HG02610 (cell line): ENCODE data around the gene BIN1.

Experiments used
- ATAC-seq: cut with Tn5 transposase; IDR thresholded peaks from one replicate; pipeline ENCODE4 v1.9.1; 2021; ENCODE audit warnings: mild to moderate bottlenecking, moderate library complexity; ENCODE audit not compliant: unreplicated experiment

Gene BIN1

DNA sequence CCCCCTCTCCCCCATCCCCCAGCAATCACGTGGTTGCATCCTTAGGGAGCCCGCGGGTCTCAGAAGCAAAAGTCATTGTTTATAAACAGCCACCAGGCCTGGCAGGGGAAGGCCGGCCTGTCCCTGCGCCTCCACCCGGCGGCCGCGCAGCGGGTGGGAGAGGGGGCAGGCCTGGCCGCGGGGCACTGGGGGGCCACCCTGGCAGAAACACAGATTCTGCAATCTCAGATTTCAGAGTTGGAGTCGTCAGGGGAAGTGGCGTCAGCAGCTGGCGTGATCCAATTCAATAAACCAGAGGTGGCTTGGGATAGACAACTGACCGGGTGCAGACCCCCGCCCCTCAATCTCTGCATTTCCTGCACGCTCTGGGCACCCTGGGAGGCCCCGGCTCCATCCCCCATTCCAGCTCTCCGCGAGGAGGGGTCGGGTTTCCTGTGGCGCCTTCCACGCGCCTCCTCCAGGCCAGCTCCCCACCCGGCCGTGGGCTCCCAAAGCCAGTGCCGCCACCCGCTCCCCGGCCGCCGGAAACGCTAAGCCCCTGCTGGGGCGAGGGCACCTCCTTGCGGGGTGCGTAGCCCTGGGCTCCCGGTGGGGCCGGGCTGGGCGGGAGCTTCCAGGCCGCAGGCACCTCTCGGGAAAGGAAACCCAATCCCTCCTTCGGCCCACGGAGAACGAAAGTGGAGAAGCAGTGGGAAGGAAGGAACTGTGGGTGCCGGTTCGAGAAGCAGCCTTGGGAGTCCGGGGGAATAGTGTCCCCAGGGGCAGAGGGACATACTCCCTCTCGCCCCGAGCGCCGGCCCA lies 1.1 kb downstream of the BIN1 start:
- no peak for ATAC-seq

DNA sequence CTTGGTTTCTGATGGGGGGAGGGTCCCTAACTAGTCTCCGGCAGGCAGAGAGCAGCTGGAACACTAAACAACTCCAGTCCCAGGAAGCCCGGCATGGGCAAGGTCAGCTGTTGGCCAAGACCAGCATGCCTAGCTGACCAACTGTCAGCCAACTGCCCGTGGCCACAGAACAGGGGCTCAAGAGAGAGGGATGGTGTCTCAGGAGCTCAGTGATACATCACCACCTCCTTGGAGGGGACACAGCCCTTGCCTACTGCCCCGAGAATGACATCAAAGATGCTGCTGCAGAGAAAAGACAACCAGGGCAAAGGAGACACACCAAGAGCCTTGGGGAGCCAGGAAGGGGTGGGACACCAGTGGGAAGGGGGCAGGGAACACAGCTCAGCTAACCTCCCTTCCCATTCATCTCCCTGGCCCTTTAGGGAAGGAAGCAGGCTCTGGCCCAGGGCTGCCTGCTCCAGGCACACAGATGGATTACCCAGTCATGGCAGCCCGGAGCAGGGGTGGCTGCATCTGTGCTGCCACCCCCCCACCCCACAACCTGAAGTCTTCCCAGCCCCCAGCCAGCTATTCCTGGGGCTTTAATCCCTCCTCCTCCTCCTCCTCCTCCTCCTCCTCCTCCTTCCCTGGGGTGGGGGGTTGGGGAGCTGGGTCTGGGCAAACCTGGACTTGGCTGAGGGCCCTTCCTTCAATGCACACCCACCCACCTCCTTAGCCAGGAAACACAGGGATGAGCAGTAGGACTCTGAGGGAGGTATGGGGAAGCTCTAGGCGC lies 1.9 kb downstream of the BIN1 start:
- no peak for ATAC-seq

DNA sequence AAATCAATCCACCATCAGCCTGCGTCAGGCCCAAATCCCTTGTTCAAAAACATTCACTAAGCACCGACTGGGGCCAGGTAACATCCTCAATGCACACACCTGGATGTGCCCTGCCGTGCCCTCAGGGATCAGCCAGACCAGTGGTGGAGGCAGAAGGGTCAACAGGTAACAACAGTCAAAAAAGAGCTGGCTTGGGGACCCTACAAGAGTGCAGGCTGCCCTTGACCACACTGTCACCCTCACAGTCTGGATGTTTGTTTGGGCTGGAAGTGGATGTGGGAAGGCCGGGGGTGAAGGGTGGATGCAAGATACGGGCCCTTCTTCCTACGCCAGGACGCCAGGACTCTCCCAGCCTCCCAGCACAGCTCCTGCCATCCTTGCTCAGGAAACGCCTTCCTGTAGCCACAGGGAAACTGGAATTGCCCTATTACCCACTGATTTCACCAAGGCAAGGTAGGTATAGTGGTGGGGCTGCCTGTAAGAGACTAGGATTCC lies 2.7 kb downstream of the BIN1 start:
- no peak for ATAC-seq

DNA sequence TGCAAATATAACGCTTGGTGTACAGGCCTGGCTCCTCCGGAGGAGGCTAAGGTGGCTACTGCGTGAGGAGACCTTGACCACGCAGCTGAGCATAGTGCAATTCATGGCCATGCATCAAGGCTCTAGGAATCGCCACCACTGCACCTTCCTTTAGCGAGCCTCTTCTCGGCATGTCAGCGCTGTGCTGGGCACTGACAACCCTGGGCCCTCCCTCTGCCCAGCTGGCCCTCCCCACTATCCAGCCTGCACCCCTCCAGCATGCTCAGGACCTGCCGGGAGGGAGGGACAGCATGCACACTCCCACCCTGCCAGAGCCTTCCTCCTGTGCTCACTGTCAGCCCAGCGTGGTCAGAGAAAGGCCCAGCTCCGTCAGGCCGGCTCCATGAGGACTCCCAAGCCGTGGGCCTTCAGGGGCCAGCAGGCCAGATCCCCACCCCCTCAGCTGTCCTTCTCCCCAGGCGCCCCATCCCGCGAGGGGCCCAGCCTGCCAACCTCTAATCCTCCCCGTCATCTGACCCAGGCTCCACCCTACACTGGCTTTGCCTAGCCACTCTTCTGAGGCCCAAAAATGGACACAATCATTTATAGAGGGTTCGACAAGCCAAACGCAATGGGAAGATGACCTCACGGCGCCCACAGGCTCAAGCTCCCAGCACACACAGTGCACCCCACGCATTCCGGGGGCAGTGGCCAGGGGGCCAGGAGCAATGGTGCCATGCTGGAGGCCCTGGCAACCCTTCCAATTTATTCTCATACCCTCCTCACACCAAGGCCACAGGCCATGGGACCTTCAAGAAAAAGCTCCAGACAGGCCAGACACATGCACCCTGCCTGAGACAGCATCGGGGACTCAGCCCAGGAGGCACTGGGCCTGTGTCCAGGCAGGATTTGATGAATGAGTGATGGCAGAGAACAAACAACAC lies 3.5 kb downstream of the BIN1 start:
- no peak for ATAC-seq

DNA sequence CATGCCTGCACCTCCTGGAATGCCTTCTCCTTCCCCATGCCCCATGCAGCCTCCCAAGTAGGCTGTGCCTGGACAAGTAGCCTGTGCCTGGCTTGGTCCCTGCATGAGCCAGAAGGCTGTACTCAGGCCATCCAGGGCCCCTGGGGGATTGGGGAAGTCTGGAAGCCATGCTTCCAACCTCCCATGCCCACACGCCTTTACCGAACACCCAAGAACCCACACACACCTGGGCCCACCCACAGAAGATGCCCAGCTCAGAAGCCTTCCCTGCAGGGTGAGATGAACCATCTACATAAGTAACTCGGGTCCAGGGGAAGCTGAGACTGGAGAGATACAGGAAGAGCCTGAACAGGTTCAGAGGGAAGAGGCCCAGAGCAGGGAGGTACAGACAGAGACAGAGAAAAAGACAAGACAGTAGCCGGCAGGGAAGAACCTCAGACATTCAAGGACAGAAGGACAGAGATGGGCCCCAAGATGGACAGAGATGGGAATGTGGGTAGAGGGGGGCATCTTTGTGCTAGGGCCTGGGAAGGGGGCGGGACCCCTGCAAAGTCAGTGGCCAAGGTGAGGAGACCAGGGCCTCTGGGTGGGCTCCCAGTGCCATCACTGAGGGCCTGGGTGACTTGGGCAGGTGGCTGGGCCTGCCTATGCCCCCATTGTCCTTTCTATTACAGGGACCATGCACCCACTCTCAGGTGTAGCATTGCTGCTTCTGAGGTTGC lies 4.3 kb downstream of the BIN1 start:
- ATAC-seq, result no peak

DNA sequence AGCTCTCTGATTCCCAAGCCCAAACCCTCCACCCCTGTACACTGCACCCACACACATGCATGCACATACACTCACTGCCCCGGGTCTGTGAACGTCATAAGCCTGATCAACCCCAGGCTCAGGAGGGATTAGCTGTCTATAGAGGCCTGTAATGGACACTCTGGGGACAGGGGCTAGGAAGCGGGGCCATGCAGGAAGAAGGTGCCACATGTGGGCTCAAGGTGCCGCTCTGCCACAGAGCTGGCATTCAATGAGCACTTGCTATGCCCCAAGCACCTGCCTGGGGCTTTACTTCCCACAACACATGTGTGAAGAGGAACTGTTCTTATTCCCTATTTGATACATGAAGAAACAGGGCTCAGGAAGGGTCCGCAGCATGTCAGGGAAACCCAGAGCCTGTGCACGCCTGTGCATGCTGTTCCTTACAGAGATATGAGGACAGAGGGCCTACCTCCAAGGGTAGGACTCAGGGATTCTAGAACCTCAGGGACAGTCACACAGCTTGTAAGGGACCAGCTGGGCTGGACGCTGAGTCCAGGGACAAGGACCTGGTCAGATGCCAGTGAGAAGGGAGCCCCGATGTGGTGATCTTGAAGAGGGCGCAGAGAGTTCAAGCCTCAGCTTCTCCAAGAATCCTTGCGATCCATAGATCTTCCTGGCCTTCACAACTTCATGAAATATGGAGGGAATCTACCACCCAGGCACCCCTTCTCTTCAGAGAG lies 5.0 kb downstream of the BIN1 start:
- no peak for ATAC-seq

DNA sequence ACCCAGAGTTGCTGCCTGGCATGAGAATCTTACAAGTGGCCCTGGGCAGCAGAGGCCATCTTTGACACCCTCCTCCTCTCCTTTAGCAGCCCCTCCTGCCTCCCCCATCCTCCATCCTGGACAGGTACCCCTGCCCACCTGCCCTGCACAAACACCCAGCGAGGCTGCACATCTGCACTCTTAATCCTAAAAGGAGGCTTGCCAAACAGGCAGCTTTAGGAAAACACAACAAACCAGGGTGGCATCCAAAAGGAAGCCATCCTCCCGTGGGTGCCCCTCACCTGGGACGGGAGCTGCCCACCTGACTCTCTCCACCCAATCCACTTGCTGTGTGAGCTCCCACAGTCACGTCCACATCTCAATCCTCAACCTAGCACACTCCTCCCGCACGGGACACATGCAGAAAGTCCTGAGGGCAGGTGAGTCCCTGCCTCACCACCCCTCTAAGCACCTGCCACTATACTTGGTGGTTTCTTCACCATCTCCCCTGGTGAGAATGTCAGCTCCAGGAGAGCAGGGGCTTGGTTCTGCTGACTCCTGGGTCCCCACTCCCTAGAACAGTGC lies 5.8 kb downstream of the BIN1 start:
- ATAC-seq, result no peak

DNA sequence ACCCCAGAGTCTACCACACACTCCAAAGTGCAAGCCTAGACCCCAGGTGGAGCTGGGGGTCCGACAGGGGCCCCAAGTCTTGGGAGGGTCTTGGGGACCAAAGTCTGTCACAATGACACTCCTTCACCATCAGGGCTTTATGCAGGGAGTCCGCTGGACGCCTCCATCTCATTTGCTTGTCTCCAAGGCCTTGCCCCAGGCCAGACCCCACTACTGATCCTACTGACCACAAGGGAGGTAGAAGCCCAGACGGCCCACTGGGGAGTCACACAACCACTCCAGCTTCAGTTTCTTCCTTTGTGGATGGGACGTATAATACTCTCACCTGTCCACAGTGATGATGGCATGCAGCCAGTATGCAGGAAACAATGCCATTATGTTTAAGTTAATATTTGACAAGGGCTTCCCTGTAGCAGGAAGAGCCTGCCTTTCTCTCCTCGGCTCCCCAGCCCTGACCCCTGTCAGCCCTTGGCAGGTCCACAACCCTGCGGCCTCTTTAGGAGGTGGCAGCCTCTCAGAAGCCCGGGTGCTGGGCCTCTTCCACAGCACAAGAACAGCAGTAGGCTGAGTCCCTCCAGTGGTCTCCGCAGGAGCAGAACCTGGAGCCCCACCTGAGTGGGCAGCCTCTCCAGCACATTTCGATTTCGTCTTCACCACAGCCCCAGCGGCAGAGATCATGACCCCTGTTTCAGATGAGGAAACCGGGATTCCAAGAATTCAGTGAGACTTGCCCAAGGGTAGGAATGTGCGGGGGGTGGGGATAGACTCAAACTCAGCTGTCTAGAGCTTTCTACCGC lies 6.5 kb downstream of the BIN1 start:
- no peak for ATAC-seq

DNA sequence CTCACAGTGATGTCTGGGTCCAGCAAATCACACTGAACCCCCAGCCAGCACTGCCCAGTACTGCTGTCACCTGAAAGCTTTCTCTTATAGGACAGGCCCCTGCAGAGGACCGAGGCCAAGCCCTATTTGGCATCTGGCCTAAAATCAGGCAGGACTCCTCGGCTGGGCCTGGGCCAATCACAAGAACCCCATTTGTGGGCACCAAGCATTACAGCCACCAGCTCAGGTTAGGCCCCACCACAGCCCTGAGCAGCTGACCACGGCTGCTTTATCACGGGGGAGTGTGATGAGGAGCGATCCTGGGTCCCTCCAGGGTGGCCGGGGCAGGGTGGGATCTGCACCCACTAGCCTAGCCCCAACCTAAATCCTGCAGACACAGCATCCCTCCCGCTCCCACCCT lies 8.2 kb downstream of the BIN1 start:
- ATAC-seq, result no peak

DNA sequence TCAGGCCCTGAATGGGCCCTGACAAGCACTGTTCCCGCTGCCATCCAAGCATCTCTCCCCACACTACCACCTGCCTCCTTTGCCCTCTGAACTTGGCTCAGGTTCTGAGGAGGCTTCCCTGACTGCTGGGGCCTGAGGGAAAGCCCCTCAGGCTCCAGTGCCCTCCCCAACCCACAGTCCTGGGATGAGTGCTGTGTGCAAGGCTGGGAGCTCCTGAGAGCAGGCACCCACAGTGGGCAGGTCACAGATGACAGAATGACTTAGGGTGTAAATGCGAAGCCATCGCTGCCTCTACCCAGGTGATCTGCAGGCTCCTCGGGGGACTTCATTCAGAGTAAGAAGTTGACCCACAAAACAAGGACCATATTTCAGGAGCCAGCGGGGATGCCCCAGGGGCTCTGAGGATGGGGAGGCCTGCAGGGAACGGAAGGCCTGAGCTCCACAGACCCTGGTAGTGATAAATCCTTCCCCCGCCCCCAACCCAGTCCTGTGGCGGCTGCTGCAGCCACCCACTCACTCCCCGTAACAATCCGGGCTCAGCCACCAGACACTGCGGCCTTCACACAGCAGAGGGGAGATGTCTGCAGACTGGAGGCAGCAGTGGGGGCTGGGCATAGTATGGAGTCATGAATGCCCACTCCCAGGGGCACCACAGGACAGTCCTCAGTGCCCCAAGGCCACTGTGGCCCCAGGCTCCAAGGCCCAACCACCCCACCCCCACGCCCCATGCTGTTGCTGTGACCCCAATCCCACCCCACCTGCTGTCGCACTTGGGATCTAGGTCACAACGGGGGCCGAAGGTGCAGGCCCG lies 8.9 kb downstream of the BIN1 start:
- ATAC-seq, result no peak

DNA sequence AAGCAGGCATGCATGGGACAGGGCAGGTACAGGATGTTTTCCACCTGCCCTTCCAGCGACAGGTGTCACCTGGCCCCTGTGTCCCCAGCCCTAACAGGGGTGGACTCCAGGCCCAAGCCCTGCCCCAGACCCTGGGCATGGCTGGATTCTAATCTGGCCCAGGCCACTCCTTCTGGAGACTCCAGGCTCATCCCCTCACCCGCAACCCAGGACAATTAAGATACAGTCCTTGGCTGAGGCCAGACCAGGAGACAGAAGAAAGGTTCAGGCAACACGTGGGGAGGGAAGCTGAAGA lies 9.5 kb downstream of the BIN1 start:
- ATAC-seq, result no peak

DNA sequence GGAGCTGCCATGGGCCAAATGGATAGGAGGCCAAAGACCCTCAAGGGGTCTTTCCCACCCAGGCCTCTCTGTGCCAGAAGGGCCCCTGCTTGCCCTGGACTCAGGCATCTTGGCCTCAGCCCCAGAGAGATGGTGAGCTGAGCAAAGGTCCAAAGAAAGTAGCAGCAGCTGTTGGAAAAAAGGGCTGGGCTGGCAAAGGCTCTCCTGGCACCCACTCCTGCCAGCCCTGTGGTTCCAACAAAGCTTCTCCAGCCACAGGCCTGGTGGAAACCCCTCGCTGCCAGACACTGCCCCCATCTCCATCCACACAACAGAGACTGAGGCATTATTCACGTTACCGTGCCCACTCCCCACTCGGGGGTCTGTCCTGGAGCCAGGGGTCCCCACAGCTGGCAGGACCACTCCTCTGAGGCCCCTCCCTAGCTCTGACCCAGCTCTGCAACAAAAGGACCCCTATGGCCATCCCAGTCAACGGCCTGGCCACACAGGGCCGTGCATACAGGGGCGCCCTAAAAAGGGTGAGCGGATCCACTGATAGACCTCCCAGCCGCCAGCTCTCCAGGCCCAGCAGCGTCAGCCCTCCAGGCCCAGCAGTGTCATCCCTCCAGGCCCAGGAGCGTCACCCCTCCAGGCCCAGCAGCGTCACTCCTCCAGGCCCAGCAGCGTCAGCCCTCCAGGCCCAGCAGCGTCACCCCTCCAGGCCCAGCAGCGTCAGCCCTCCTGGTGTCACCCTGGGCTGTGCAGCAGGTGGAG lies 10.1 kb downstream of the BIN1 start:
- ATAC-seq, result no peak

DNA sequence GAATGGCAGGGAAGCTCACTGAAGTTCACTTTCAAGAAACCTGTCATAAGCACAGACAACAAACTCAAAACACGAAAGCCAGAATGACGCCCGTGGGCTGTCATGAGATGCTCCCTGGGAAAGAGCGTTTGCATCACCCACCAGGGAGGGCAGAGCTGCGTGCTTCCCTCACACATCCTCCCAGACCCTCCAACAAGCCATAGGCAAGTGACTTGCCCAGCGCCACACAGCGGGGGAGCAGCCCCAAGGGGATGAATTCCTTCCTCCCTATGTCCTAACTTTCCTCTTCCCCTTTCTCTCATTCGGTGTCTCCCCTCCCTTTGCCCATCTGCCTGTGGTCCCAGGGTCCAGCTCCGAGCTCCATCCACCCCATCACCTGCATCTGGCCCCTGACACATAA lies 10.7 kb downstream of the BIN1 start:
- no peak for ATAC-seq

DNA sequence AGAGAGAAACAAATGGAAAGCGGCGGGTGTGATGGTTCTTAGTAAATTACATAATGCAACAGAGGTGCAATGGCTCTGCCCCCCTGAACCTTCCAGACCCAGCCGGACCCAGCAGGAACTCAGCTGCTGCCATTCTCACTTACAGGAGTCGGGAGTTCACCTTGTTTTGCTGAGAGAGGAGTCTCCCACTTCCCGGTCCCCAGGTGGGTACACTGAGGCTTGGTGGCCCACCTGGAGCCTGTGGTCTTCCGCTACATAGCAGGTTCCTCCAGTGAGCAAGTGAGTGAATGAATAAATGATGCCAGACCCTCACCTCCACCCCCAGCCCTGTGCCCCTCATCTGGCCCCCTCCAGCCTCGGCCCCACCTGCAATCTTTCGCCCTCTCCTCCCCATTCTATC lies 11.2 kb downstream of the BIN1 start:
- ATAC-seq, result no peak

DNA sequence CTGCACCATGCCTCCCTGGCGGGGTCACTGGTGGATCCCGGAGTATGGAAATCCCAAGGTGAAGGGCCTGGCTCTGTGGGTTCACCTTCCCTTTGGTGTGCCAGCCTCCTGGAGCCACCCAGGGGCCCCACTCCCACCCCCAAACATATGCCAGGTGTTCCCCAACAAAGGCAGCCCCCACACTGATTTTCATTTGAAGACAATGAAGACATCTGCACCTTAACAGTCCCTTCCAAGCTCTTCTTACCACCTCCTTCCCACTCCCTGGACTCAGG lies 11.7 kb downstream of the BIN1 start:
- no peak for ATAC-seq

DNA sequence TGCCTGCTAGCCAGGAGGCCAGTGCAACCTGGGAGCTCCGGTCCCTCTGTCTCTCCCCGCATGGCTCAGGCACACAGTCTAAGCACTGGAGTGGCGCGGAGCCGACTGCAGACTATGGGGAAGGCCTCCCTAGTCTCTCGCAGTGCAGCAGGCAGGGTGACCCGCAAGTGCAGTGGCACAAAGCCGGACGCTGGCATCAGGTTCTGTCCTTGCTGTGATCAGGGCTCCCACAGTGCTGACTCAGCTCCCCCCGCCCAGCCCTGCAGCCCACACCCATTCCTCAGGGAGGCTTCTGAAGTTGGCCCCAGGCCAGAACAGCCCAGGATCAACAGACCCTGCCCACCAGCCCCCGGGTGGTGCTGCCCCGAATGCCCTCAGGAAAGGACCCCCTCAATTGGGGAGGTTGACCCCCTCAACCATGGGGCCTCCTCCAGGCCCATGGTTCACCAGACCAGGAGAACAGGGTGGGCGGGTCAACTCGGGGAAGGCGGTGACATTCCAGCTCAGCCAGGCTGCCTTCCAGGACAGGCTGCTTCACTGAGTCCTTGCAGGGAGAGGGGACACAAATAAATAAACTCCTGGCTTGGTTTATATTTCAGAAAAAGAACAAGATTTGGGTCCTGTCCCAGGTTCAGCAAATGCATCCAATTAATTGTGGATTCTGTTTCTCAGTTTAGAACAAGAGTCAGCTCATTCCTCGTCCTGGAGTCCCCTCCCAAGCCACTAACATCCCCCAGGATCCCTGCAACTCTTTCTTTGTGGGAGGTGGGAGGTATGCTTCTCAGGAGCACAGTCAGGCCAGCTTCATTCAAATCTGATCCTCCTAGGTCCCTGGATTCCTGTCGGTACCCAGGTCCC lies 12.2 kb downstream of the BIN1 start:
- no peak for ATAC-seq
